Mesothelial cell of epicardium (in vitro differentiated cells): ENCODE data around the gene GNG2. TPM values are rescaled to one million over a fixed set of nuclear protein-coding genes. Genes with fewer than 3 reads are reported as not detected.

ENCODE experiments used
- DNase-seq, 2 experiments: peaks; one replicate each; pipeline ENCODE4 v3.0.0; 2021; ENCODE audit warnings: low spot score in 2 of 2; ENCODE audit not compliant: unreplicated experiment in 2 of 2
- H3K27ac Mint-ChIP-seq: 2 replicates; pipeline ENCODE4 v1.8.0; 2021; ENCODE audit warnings: mixed read lengths
- H3K27me3 Mint-ChIP-seq: 2 replicates; pipeline ENCODE4 v1.8.0; 2021; ENCODE audit warnings: low read depth, mixed read lengths
- H3K36me3 Mint-ChIP-seq: 2 replicates; pipeline ENCODE4 v1.8.0; 2021; ENCODE audit warnings: mixed read lengths
- H3K4me1 Mint-ChIP-seq: 2 replicates; pipeline ENCODE4 v1.8.0; 2021; ENCODE audit warnings: mixed read lengths
- H3K4me3 Mint-ChIP-seq: 2 replicates; pipeline ENCODE4 v1.8.0; 2021; ENCODE audit warnings: mild to moderate bottlenecking, moderate library complexity, mixed read lengths
- H3K9me3 Mint-ChIP-seq: 2 replicates; pipeline ENCODE4 v1.8.0; 2021; ENCODE audit warnings: mixed read lengths
- CTCF ChIP-seq: fragments of 200-600 bp; sonication (generic); IDR thresholded peaks from one replicate; pipeline ENCODE4 v1.5.0; 2021; ENCODE audit warnings: antibody characterized with exemption; ENCODE audit not compliant: unreplicated experiment
- total RNA-seq: library from RNA; stranded (reverse); gene quantifications from 3 replicates; pipeline ENCODE4 v1.2.1, GENCODE V29; 2021

Gene GNG2
- total RNA-seq, 1 donor from 2014 or later, result 52.4 TPM

GRCh38 chr14:51869411-51870100 lies 9.1 kb downstream of the GNG2 start:
- TF ChIP-seq CTCF, result no peak
- no peak overlapping the region for H3K27ac Mint-ChIP-seq
- peaks cover 21% of the 10 kb centered on the region for H3K4me1 Mint-ChIP-seq
- no peaks in the 10 kb centered on the region for H3K36me3 Mint-ChIP-seq
- H3K9me3 Mint-ChIP-seq, result no peaks in the 10 kb centered on the region
- no peak overlapping the region for H3K4me3 Mint-ChIP-seq
- H3K27me3 Mint-ChIP-seq, result no peaks in the 10 kb centered on the region
- DNase-seq, result no peak

- no peaks in the 10 kb centered on the region for H3K36me3 Mint-ChIP-seq
- peaks cover 15% of the 10 kb centered on the region for H3K4me1 Mint-ChIP-seq
- H3K27me3 Mint-ChIP-seq, result no peaks in the 10 kb centered on the region
- H3K4me3 Mint-ChIP-seq, result no peak overlapping the region
- no peaks in the 10 kb centered on the region for H3K9me3 Mint-ChIP-seq
- no peak for DNase-seq
- no peak overlapping the region for H3K27ac Mint-ChIP-seq
- TF ChIP-seq CTCF, result no peak
Observed at GRCh38 chr14:51870606-51871005, 10.2 kb downstream of the GNG2 start.

GRCh38 chr14:51871846-51872245 lies 11.4 kb downstream of the GNG2 start:
- Mint-ChIP-seq H3K9me3 (no peaks in the 10 kb centered on the region), H3K27me3 (no peaks in the 10 kb centered on the region), H3K4me1 (peaks cover 13% of the 10 kb centered on the region), H3K36me3 (no peaks in the 10 kb centered on the region), H3K27ac (no peak overlapping the region), H3K4me3 (no peak overlapping the region)
- DNase-seq, result no peak
- no peak for TF ChIP-seq CTCF

GRCh38 chr14:51872396-51872795 lies 12.0 kb downstream of the GNG2 start:
- Mint-ChIP-seq H3K27ac (peak overlapping the region; percentile 47), H3K4me1 (peaks cover 13% of the 10 kb centered on the region), H3K4me3 (no peak overlapping the region), H3K27me3 (no peaks in the 10 kb centered on the region), H3K9me3 (no peaks in the 10 kb centered on the region), H3K36me3 (no peaks in the 10 kb centered on the region)
- no peak for TF ChIP-seq CTCF
- no peak for DNase-seq

- Mint-ChIP-seq H3K4me3 (no peak overlapping the region), H3K27ac (peak overlapping the region; percentile 15), H3K36me3 (no peaks in the 10 kb centered on the region), H3K27me3 (no peaks in the 10 kb centered on the region), H3K9me3 (no peaks in the 10 kb centered on the region), H3K4me1 (peaks cover 13% of the 10 kb centered on the region)
- TF ChIP-seq CTCF, result no peak
- DNase-seq, result no peak
Observed at GRCh38 chr14:51873221-51873893, 12.9 kb downstream of the GNG2 start.
